Suprapubic skin (tissue), 4 donors: ENCODE results near the gene BMP8A. TPM values are rescaled to one million over a fixed set of nuclear protein-coding genes. Genes with fewer than 3 reads are reported as not detected.
"Not testable (repeated sequence)": the region's sequence is repeated elsewhere in the genome, so short reads cannot be mapped to it uniquely, and the experiment has no call there.

ENCODE experiments used
- DNase-seq, 2 donors: peaks; one replicate each; pipeline ENCODE4 v3.0.0-alpha.2; 2019; ENCODE audit warnings: low spot score in 2 of 2
- H3K27ac ChIP-seq: fragments of 200-600 bp; sonication (generic); one replicate; pipeline ENCODE4 v1.5.1; 2019
- H3K27me3 ChIP-seq: fragments of 200-600 bp; sonication (generic); one replicate; pipeline ENCODE4 v1.5.1; 2019
- H3K36me3 ChIP-seq: fragments of 200-600 bp; sonication (generic); one replicate; pipeline ENCODE4 v1.5.1; 2019
- H3K4me1 ChIP-seq: fragments of 200-600 bp; sonication (generic); one replicate; pipeline ENCODE4 v1.5.1; 2019
- H3K4me3 ChIP-seq: fragments of 200-600 bp; sonication (generic); one replicate; pipeline ENCODE4 v1.5.1; 2019; ENCODE audit warnings: mild to moderate bottlenecking
- H3K9me3 ChIP-seq: fragments of 200-600 bp; sonication (generic); one replicate; pipeline ENCODE4 v1.5.1; 2019
- CTCF ChIP-seq, 2 donors: fragments of 200-600 bp in 1 of 2; fragments of 450-650 bp in 1 of 2; sonication (generic) in 1 of 2; IDR thresholded peaks; one replicate each; pipeline ENCODE4 v1.5.1; 2016 to 2019; ENCODE audit warnings: antibody characterized with exemption in 2 of 2, mild to moderate bottlenecking in 1 of 2, moderate library complexity in 1 of 2
- EP300 ChIP-seq: sonication (generic); formaldehyde crosslinking; IDR thresholded peaks from one replicate; pipeline ENCODE4 v1.6.1; 2017; ENCODE audit warnings: antibody characterized with exemption
- POLR2A ChIP-seq, 2 donors: fragments of 450-650 bp; IDR thresholded peaks; one replicate each; pipeline ENCODE4 v1.6.1; 2017; ENCODE audit warnings: antibody characterized with exemption in 2 of 2, mild to moderate bottlenecking in 2 of 2, moderate library complexity in 2 of 2
- POLR2AphosphoS5 ChIP-seq, 3 donors: sonication (generic); formaldehyde crosslinking; IDR thresholded peaks; one replicate each; pipeline ENCODE4 v1.6.1; 2017; ENCODE audit warnings: antibody characterized with exemption in 3 of 3
- WGBS: methylation state at CpG from one replicate; pipeline ENCODE4 v1.1.5; 2018; 5-methylcytosine and 5-hydroxymethylcytosine counted together
- total RNA-seq, 4 donors: library from RNA; depleted of rRNA; stranded (reverse); fragments of >200 nt; gene quantifications; one replicate each; pipeline ENCODE4 v1.1.0, GENCODE V29; 2016

Gene BMP8A
- total RNA-seq, 4 donors from 2014 or later: 0.38 to 1.7 TPM; not detected in 2

- TF ChIP-seq EP300 (no peak), POLR2AphosphoS5 (IDR thresholded peaks at IDR 0.05) (no peak), POLR2A (IDR thresholded peaks at IDR 0.05) (no peak), CTCF (IDR thresholded peaks at IDR 0.05) (no peak)
- Histone ChIP-seq H3K27me3 (no peaks in the 10 kb centered on the region), H3K4me3 (no peak overlapping the region), H3K36me3 (no peaks in the 10 kb centered on the region), H3K4me1 (no peaks in the 10 kb centered on the region), H3K9me3 (no peaks in the 10 kb centered on the region), H3K27ac (no peak overlapping the region)
- no peak for DNase-seq
Observed at GRCh38 chr1:39505289-39505688, 13.9 kb downstream of the BMP8A start.

- Histone ChIP-seq H3K36me3 (no peaks in the 10 kb centered on the region), H3K27me3 (no peaks in the 10 kb centered on the region), H3K4me1 (no peaks in the 10 kb centered on the region), H3K9me3 (no peaks in the 10 kb centered on the region), H3K27ac (no peak overlapping the region), H3K4me3 (no peak overlapping the region)
- TF ChIP-seq POLR2A (IDR thresholded peaks at IDR 0.05) (no peak), CTCF (IDR thresholded peaks at IDR 0.05) (no peak), POLR2AphosphoS5 (IDR thresholded peaks at IDR 0.05) (no peak)
- DNase-seq: no peak
- WGBS: 86% methylated on average over 13 of the region's 14 CpGs
Observed at GRCh38 chr1:39507230-39507928, 15.9 kb downstream of the BMP8A start.

GRCh38 chr1:39508266-39508665, 16.8 kb downstream of the BMP8A start:
- Histone ChIP-seq H3K27ac (no peak overlapping the region), H3K36me3 (no peaks in the 10 kb centered on the region), H3K27me3 (no peaks in the 10 kb centered on the region), H3K4me1 (no peaks in the 10 kb centered on the region), H3K4me3 (no peak overlapping the region), H3K9me3 (no peaks in the 10 kb centered on the region)
- DNase-seq: no peak
- TF ChIP-seq EP300 (no peak), POLR2A (IDR thresholded peaks at IDR 0.05) (no peak), POLR2AphosphoS5 (IDR thresholded peaks at IDR 0.05) (no peak), CTCF (IDR thresholded peaks at IDR 0.05) (no peak)
- WGBS: 83% methylated on average over 6 of the region's 6 CpGs

- Histone ChIP-seq H3K9me3 (no peaks in the 10 kb centered on the region), H3K27me3 (no peaks in the 10 kb centered on the region), H3K36me3 (no peaks in the 10 kb centered on the region), H3K4me1 (no peaks in the 10 kb centered on the region), H3K27ac (no peak overlapping the region), H3K4me3 (no peak overlapping the region)
- WGBS: 70% methylated on average over 3 of the region's 11 CpGs
- no peak for DNase-seq
- no peak for TF ChIP-seq POLR2A (IDR thresholded peaks at IDR 0.05)
- no peak for TF ChIP-seq EP300
- TF ChIP-seq CTCF (IDR thresholded peaks at IDR 0.05): no peak
- no peak for TF ChIP-seq POLR2AphosphoS5 (IDR thresholded peaks at IDR 0.05)
Observed at GRCh38 chr1:39508857-39509305, 17.4 kb downstream of the BMP8A start.

- 59% methylated on average over 22 of the region's 22 CpGs for WGBS
- no peak for DNase-seq
- H3K27ac ChIP-seq: no peak overlapping the region
- H3K4me3 ChIP-seq: no peak overlapping the region
- H3K27me3 ChIP-seq: peaks cover under 1% of the 10 kb centered on the region
- no peaks in the 10 kb centered on the region for H3K9me3 ChIP-seq
- peaks cover under 1% of the 10 kb centered on the region for H3K4me1 ChIP-seq
- TF ChIP-seq CTCF (IDR thresholded peaks at IDR 0.05) (no peak), POLR2A (IDR thresholded peaks at IDR 0.05) (no peak), EP300 (no peak)
- no peaks in the 10 kb centered on the region for H3K36me3 ChIP-seq
Observed at GRCh38 chr1:39509360-39510009, 18.0 kb downstream of the BMP8A start.

GRCh38 chr1:39510570-39511186, 19.2 kb downstream of the BMP8A start:
- not testable (repeated sequence) for H3K27ac ChIP-seq, DNase-seq, H3K36me3 ChIP-seq, H3K9me3 ChIP-seq, H3K4me3 ChIP-seq, H3K27me3 ChIP-seq, H3K4me1 ChIP-seq
- WGBS: 71% methylated on average over 6 of the region's 20 CpGs

- not testable (repeated sequence) for H3K9me3 ChIP-seq, H3K4me1 ChIP-seq, H3K27ac ChIP-seq, H3K4me3 ChIP-seq, H3K27me3 ChIP-seq, DNase-seq, H3K36me3 ChIP-seq
- no CpG with 5 or more reads among the region's 13 CpGs for WGBS
Observed at GRCh38 chr1:39511477-39511876, 20.0 kb downstream of the BMP8A start.
